K562 (cell line): ENCODE data around the gene TUBB2A. TPM values are rescaled to one million over a fixed set of nuclear protein-coding genes. Genes with fewer than 3 reads are reported as not detected.

ENCODE experiments used
- BACH1 ChIP-seq: fragments of 200-800 bp; sonication (Bioruptor generic); IDR thresholded peaks from 2 replicates; pipeline ENCODE4 v1.6.1; 2016; ENCODE audit warnings: missing genetic modification characterization, missing compliant biosample characterization
- CBX5 ChIP-seq: IDR thresholded peaks from 2 replicates; pipeline ENCODE4 v1.6.1; 2014; ENCODE audit warnings: low read depth, borderline replicate concordance
- DMBX1 ChIP-seq: fragments of 250-450 bp; sonication (Bioruptor Pico); IDR thresholded peaks from 2 replicates; pipeline ENCODE4 v1.8.0; 2022; ENCODE audit warnings: inconsistent platforms, mild to moderate bottlenecking, moderate library complexity, borderline replicate concordance
- E2F3 ChIP-seq: fragments of 250-450 bp; sonication (Bioruptor Pico); IDR thresholded peaks from 2 replicates; pipeline ENCODE4 v1.4.0; 2020; ENCODE audit warnings: mild to moderate bottlenecking
- E2F4 ChIP-seq: sonication (generic); formaldehyde crosslinking; IDR thresholded peaks from 2 replicates; pipeline ENCODE4 v1.8.0; 2022; ENCODE audit warnings: mild to moderate bottlenecking, low read depth, missing genetic modification reagents
- FOXP1 ChIP-seq: sonication (generic); formaldehyde crosslinking; IDR thresholded peaks from 2 replicates; pipeline ENCODE4 v1.8.0; 2022; ENCODE audit warnings: mild to moderate bottlenecking, missing genetic modification reagents
- MECOM ChIP-seq: fragments of 250-450 bp; sonication (Bioruptor Pico); IDR thresholded peaks from 2 replicates; pipeline ENCODE4 v1.8.0; 2022; ENCODE audit warnings: inconsistent platforms
- MTF1 ChIP-seq: fragments of 250-450 bp; sonication (Bioruptor Pico); IDR thresholded peaks from 2 replicates; pipeline ENCODE4 v1.9.0; 2021; ENCODE audit warnings: moderate library complexity, mild to moderate bottlenecking, inconsistent platforms, borderline replicate concordance
- PREB ChIP-seq: sonication (generic); formaldehyde crosslinking; IDR thresholded peaks from 2 replicates; pipeline ENCODE4 v1.8.1; 2023; ENCODE audit warnings: mild to moderate bottlenecking, missing genetic modification reagents
- RBM34 ChIP-seq: fragments of 200-400 bp; formaldehyde crosslinking; IDR thresholded peaks from 2 replicates; pipeline ENCODE4 v1.6.1; 2018; ENCODE audit warnings: low read length, borderline replicate concordance; ENCODE audit not compliant: insufficient read depth
- RREB1 ChIP-seq: fragments of 250-450 bp; sonication (Bioruptor Pico); IDR thresholded peaks from 2 replicates; pipeline ENCODE4 v1.4.0; 2020
- SOX6 ChIP-seq: fragments of 450-650 bp; IDR thresholded peaks from 2 replicates; pipeline ENCODE4 v1.6.1; 2014; ENCODE audit warnings: mild to moderate bottlenecking
- ZNF184 ChIP-seq: sonication (generic); formaldehyde crosslinking; IDR thresholded peaks from 2 replicates; pipeline ENCODE4 v1.5.0; 2020; ENCODE audit warnings: missing genetic modification reagents
- ZNF239 ChIP-seq: fragments of 250-450 bp; sonication (Bioruptor Pico); IDR thresholded peaks from 2 replicates; pipeline ENCODE4 v1.4.0; 2020; ENCODE audit warnings: mild to moderate bottlenecking
- ZSCAN29 ChIP-seq: fragments of 450-650 bp; IDR thresholded peaks from 2 replicates; pipeline ENCODE4 v1.6.1; 2017
- polyA plus RNA-seq, 8 experiments: library from polyadenylated mRNA; depleted of rRNA in 4 of 8; stranded (reverse) in 5 of 8; unstranded in 3 of 8; fragments of >200 nt; fragmentation: Nextera tagmentation in 2 of 8; fragmentation: Illumina TruSeq in 1 of 8; extraction: Ambion mirVana in 2 of 8; extraction: Trizol in 1 of 8; gene quantifications; 2 replicates each; pipeline versions ENCODE4 v1.2.1 to v1.2.3, GENCODE V29; 2011 to 2014; ENCODE audit warnings: inconsistent platforms in 1 of 8, missing spikeins in 1 of 8
- total RNA-seq, 7 experiments: library from RNA; depleted of rRNA in 6 of 7; stranded (reverse); fragments of >200 nt in 6 of 7; fragmentation: Illumina TruSeq in 2 of 7; extraction: Trizol in 2 of 7; gene quantifications; 2 replicates each; pipeline versions ENCODE4 v1.2.1 to v1.2.3, GENCODE V29; 2011 to 2021; ENCODE audit warnings: low replicate concordance in 1 of 7
- TF ChIP-seq, protein P1 (sequence below): fragments of 150-350 bp; conservative IDR thresholded peaks from 2 replicates; pipeline ENCODE4 v1.6.1; 2014; ENCODE audit warnings: low read length

Gene TUBB2A
- total and polyA plus RNA-seq, 9 of the 15 experiments (the other 6 are each of a cell fraction or from before 2014, with no cell fraction given) = 3.6 to 92.1 (median 45.6) TPM

- TF ChIP-seq, protein P1, sequence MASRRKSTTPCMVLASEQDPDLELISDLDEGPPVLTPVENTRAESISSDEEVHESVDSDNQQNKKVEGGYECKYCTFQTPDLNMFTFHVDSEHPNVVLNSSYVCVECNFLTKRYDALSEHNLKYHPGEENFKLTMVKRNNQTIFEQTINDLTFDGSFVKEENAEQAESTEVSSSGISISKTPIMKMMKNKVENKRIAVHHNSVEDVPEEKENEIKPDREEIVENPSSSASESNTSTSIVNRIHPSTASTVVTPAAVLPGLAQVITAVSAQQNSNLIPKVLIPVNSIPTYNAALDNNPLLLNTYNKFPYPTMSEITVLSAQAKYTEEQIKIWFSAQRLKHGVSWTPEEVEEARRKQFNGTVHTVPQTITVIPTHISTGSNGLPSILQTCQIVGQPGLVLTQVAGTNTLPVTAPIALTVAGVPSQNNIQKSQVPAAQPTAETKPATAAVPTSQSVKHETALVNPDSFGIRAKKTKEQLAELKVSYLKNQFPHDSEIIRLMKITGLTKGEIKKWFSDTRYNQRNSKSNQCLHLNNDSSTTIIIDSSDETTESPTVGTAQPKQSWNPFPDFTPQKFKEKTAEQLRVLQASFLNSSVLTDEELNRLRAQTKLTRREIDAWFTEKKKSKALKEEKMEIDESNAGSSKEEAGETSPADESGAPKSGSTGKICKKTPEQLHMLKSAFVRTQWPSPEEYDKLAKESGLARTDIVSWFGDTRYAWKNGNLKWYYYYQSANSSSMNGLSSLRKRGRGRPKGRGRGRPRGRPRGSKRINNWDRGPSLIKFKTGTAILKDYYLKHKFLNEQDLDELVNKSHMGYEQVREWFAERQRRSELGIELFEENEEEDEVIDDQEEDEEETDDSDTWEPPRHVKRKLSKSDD = no peak
- TF ChIP-seq E2F4 (no peak), MECOM (CRISPR knock-in tag) (peak; percentile 86), RREB1 (CRISPR knock-in tag) (0 out of 2 replicates have a peak, but pooled peaks have one; percentile 45), RBM34 (no peak), PREB (no peak), DMBX1 (CRISPR knock-in tag) (peak; percentile 14; the same call in 1 of the 2 replicates), E2F3 (CRISPR knock-in tag) (no peak), ZSCAN29 (peak; percentile 81; the same call in 1 of the 2 replicates), MTF1 (no peak), CBX5 (no peak), ZNF184 (CRISPR knock-in tag) (no peak), BACH1 (tag) (peak; percentile 78), SOX6 (peak; percentile 52), FOXP1 (no peak), ZNF239 (no peak)
These were observed 4.7 kb upstream of the TUBB2A start (continued) for GRCh38 chr6:3162067-3162497.
